ENCODE results near the gene GREB1. TPM values are rescaled to one million over a fixed set of nuclear protein-coding genes. Genes with fewer than 3 reads are reported as not detected.

GREB1 gene
- total RNA-seq, 1 donor from 2014 or later: 2.3 TPM

DNA sequence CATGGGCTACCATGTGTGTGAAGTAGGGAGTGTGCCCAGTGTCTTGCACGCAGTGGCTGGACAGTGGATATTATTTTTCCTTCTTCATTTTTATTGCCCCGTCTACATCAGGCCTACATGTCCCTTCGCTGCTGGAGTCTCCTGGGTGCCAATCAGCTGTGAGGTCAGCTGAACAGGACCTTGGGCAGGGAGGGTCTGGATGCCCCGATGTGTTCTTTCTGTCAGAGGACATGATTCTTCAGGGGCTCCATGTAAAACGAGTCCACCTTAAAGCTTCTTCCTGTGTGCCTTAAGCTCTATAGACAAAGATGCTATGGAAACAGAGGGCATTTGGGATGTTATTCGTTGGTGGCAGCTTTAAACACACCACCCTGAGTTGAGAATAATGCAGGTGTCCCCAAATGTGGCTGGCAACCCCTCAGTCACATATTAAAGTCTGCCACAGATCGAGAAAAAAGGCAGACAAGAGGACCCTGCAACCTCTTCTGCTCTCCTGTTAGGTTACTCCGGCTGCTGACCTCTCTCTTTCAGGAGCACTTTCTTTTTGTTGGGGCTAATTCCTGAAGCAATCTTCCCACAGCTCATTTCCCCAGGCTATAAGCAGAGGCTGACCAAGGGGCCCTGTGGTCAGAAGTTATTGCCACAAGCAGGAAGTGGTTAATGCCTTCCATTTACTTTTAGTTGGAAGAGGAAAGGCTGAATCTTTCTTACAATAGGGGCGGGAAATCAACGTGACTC, 20.0 kb downstream of the GREB1 start:
- Histone ChIP-seq H3K4me1 (no peaks in the 10 kb centered on the region), H3K9me3 (peaks cover 4% of the 10 kb centered on the region), H3K27ac (no peak overlapping the region), H3K4me3 (no peak overlapping the region), H3K36me3 (no peaks in the 10 kb centered on the region), H3K27me3 (ENCODE audit: low read depth) (peaks cover 21% of the 10 kb centered on the region)
- TF ChIP-seq, protein P1, sequence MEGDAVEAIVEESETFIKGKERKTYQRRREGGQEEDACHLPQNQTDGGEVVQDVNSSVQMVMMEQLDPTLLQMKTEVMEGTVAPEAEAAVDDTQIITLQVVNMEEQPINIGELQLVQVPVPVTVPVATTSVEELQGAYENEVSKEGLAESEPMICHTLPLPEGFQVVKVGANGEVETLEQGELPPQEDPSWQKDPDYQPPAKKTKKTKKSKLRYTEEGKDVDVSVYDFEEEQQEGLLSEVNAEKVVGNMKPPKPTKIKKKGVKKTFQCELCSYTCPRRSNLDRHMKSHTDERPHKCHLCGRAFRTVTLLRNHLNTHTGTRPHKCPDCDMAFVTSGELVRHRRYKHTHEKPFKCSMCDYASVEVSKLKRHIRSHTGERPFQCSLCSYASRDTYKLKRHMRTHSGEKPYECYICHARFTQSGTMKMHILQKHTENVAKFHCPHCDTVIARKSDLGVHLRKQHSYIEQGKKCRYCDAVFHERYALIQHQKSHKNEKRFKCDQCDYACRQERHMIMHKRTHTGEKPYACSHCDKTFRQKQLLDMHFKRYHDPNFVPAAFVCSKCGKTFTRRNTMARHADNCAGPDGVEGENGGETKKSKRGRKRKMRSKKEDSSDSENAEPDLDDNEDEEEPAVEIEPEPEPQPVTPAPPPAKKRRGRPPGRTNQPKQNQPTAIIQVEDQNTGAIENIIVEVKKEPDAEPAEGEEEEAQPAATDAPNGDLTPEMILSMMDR (IDR thresholded peaks at IDR 0.05): no peak
- peak in 1 of 2 donors; percentile 47 for ATAC-seq
- intact Hi-C loops (cut with DNase I): no loop called here
- DNase-seq: no peak

DNA sequence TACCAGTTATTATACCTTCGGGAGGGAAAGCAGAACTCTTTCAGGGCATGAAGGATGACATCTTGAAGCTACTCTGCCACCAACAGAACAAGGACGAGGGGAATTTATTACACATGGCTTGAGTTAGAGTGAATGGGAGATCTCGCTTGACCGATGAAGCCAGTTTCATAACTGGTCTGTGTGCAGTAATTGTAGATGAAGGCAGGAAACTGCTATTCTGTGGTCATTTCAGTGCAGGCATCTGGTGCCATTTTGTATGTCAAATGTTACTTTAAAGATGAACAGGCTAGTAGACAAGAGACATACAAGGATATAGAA, 20.5 kb downstream of the GREB1 start:
- TF ChIP-seq, protein P1 (IDR thresholded peaks at IDR 0.05): no peak
- intact Hi-C loops (cut with DNase I): no loop called here
- Histone ChIP-seq H3K4me3 (no peak overlapping the region), H3K4me1 (no peaks in the 10 kb centered on the region), H3K27me3 (ENCODE audit: low read depth) (peaks cover 21% of the 10 kb centered on the region), H3K36me3 (no peaks in the 10 kb centered on the region), H3K27ac (no peak overlapping the region), H3K9me3 (peaks cover 4% of the 10 kb centered on the region)
- ATAC-seq: no peak
- no peak for DNase-seq

DNA sequence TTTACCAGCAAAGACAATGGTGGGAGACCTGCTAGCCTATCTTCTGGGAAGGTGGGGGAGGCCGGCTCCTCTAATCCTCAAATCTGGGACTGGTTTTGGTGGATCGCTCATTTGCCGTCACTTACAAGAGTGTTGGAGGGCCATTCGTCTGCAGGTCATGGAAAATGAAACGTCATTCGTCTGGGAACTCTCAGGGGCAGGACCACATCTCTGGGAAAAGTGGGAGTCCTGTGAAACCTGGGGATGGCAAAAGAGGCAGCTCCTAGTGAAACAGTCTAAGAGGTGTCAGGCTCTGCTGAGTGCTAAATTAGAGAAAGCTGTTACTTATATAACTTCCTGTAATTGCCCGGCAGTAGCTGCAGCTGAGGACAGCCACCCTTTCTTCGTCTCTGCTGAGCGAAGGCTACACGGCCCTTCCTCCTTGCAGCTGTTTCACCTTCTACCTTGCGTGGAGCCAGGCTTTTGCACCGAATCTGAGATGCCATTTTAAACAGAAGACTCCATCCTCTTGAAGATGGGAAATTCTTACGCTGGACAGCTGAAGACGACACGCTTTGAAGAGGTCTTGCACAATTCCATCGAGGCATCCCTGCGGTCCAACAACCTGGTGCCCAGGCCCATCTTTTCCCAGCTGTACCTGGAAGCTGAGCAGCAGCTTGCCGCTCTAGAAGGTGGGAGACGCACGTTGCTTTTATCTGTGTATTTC, 22.4 kb downstream of the GREB1 start:
- no peak for ATAC-seq
- no peak for DNase-seq
- Histone ChIP-seq H3K4me3 (no peak overlapping the region), H3K27ac (no peak overlapping the region), H3K36me3 (no peaks in the 10 kb centered on the region), H3K9me3 (no peaks in the 10 kb centered on the region), H3K4me1 (no peaks in the 10 kb centered on the region), H3K27me3 (ENCODE audit: low read depth) (peaks cover 15% of the 10 kb centered on the region)
- TF ChIP-seq, protein P1 (IDR thresholded peaks at IDR 0.05): no peak
- intact Hi-C loops (cut with DNase I): no loop called here

DNA sequence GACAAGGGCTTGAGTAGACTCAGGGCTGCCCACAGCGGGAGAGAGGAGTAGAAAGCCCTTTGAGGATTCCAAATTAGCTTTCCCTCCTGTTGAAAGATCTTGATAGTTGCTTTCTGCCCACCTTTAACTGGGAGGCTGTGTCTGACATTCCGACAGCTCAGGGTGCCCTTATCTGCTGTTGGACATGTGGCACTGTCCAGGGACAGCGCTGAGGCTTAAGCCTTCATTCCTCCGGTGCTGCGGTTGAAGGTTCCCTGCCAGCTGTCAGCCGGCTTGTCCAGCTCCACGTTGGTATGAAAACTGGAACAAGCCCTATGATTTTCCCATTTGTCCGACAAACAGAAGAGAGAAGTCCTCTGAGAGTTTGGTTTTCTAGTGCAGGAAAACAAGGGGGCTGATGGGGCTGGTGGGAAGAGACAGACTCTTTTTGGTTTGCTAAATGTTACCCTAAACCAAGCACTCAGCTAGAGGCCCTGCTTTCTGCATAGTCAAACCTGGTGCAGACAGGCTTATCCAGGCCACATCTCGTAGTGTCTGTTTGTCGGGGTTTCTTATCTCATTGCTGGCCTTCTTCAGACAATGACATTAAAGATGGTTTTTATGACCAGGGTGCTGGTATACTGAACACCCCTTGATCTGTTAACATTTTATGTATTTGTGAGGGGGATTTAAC, 24.5 kb downstream of the GREB1 start:
- ATAC-seq (no peak), DNase-seq (no peak)
- peaks cover 15% of the 10 kb centered on the region for H3K27me3 ChIP-seq (ENCODE audit: low read depth)

DNA sequence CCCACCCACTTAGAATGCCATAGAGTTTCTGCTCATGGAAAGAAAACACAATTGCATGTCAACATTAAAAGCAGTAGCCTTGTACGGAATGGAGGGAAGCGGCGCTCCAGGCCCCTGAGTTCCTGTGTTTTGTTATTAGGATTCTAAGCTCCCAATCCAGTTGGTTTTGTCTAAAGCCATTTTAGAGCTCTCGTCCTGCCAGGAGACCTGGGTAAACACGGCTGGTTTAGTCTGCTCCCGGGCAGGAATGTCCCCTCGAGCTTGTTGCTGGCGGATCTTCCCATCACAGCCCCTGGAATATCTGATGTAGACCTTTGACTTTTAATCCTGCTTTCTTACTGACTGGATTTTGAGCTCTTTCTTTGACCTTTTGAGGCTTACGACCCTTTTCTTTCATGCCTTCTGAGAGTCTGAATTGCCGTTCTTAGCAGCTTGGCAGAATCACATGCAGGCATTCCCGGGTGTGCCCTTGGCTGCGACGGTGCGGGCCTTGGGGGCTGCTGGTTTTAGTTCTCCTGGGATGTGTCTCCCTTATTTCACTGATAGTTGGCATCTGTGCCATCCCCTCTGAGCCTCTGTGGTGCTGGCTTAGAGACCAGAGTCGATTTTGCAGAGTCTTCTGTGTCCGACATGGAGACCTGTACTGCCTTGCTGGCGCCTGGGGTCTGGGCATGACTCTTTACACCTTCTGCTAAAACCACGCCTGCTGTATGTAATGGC, 25.4 kb downstream of the GREB1 start:
- intact Hi-C loops (cut with DNase I): no loop called here
- Histone ChIP-seq H3K4me3 (no peak overlapping the region), H3K36me3 (no peaks in the 10 kb centered on the region), H3K9me3 (no peaks in the 10 kb centered on the region), H3K27ac (no peak overlapping the region), H3K4me1 (no peaks in the 10 kb centered on the region), H3K27me3 (ENCODE audit: low read depth) (peaks cover 15% of the 10 kb centered on the region)
- ATAC-seq: no peak
- DNase-seq: no peak
- TF ChIP-seq, protein P1 (IDR thresholded peaks at IDR 0.05): no peak

More for the DNA sequence above, 24.5 kb downstream of the GREB1 start:
- TF ChIP-seq, protein P1 (IDR thresholded peaks at IDR 0.05): no peak
- H3K27ac ChIP-seq: no peak overlapping the region
- intact Hi-C loops (cut with DNase I): no loop called here
- no peaks in the 10 kb centered on the region for H3K4me1 ChIP-seq
- H3K9me3 ChIP-seq: no peaks in the 10 kb centered on the region
- H3K36me3 ChIP-seq: no peaks in the 10 kb centered on the region
- H3K4me3 ChIP-seq: no peak overlapping the region
